GM10266 (cell line): Measurements from ENCODE around the gene DYRK4.

Experiments used
- DNase-seq: peaks from one replicate; pipeline ENCODE4 v3.0.0; 2012; ENCODE audit errors: extremely low spot score
- CTCF ChIP-seq: IDR thresholded peaks from 2 replicates; pipeline ENCODE4 v1.5.1; 2012; ENCODE audit warnings: mild to moderate bottlenecking, low read depth; ENCODE audit not compliant: control insufficient read depth, insufficient read depth; ENCODE audit errors: missing control alignments

DYRK4 gene

GRCh38 chr12:4648501-4649357 is 86.7 kb downstream of the DYRK4 start, which contains the start of the genes AKAP3 and NDUFA9:
Gene AKAP3 (minus strand): TSS chr12:4649051. CDS start chr12:4638196, 10,855 bp downstream.
Gene NDUFA9 (plus strand): TSS chr12:4649114. CDS start chr12:4649127, 13 bp downstream.
- DNase-seq: peak; percentile 75

DNA sequence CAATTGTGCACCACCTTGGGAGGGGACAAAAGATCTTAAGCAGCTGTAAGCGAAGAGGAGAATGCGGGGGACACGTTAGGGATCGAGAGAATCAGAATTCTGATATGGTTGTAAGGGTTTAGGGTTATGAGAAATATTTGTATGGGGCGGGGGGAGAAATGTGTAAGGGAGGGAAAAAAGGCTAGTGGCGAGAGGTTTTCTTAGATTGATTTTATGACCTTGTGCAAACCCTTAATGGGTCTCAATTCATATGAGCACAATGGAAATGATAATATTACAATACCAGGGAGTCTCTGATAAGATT is 87.3 kb downstream of the DYRK4 start:
- DNase-seq: no peak
- no peak for TF ChIP-seq CTCF

More at GRCh38 chr12:4648501-4649357, 86.7 kb downstream of the DYRK4 start, which contains the start of the genes AKAP3 and NDUFA9:
- no peak for TF ChIP-seq CTCF

DNA sequence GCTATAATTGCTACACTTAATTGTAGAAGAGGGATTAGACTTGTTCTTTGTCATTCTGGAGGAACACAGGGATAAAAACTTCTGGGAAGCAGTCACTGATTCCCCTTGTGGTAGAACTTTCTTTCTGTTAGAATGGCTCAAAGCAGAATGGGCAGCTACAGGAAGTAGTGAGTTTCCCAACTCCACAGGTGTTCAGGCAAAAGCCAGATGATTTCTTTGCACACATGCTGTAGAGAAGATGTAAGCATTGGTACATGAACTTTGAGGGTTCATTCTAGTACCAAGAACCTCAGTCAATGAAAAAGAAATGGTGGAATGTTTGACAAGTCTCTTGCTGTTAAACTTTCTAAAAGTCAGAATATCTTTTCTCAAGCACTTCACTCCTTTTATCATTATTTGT is 91.2 kb downstream of the DYRK4 start:
- no peak for DNase-seq
- TF ChIP-seq CTCF: no peak

GRCh38 chr12:4653691-4654090 is 91.7 kb downstream of the DYRK4 start:
- no peak for TF ChIP-seq CTCF
- no peak for DNase-seq
